GM03348 (cell line): ENCODE results near the gene KIF13A.
"Not testable (repeated sequence)": the region's sequence is repeated elsewhere in the genome, so short reads cannot be mapped to it uniquely, and the experiment has no call there.

Source experiments
- DNase-seq: peaks from one replicate; pipeline ENCODE4 v3.0.0; 2012; ENCODE audit warnings: low spot score

Gene KIF13A

DNA sequence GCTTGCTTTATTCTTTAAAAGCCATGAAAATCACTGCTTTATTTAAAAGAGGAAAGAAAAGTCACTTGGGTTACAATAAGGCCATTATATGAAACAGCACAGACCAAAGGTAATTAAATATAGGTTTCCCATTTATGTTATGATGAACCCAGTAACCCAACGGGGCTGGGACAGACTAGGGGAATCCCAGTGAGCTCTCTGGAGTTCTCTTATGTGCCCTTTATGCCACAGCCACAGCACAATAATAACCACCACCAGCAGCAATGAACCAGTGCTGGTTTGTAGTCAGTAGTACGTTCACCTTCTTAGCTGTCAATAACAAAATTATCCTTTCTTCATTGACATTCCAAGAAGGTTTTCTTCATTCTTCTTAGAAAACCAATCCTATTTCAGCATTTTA, 87.4 kb downstream of the KIF13A start:
- DNase-seq: no peak

DNA sequence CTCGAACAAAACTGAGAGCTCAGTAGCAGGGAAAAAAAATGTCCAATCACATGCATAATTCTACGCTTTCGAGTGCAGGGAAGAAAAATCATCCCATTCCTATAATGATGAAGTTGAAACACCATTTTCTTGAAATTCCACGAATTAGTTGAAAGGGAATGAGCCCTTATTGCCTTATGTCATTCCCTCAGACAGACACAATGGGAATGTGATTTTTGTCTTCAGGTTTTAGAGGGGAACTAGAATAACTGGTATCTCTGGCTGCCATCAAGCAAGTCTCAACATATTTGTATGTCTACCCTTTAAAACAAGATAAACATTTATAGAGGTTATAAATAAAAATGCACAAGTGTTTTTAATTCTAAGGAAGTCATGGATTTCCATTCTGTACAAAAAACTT, 87.9 kb downstream of the KIF13A start:
- DNase-seq: no peak

DNA sequence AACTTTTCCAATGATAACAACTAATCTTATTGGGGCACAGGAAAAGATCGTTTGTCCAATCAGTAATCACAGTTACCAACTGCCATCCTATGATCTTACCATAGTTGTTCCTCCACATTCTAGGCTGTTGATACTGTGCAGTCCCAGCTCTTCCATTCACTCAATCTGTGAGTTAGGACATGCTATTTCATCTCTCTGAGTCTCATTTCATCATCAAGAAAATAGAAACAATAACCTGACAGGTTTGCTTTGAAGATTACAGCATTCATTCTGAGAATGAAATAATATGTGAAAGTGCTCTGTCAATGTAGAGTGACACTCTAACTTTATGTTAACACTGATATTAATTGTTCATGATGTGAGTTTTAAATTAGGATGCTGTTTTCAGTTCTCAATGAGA, 89.8 kb downstream of the KIF13A start:
- DNase-seq: no peak

DNA sequence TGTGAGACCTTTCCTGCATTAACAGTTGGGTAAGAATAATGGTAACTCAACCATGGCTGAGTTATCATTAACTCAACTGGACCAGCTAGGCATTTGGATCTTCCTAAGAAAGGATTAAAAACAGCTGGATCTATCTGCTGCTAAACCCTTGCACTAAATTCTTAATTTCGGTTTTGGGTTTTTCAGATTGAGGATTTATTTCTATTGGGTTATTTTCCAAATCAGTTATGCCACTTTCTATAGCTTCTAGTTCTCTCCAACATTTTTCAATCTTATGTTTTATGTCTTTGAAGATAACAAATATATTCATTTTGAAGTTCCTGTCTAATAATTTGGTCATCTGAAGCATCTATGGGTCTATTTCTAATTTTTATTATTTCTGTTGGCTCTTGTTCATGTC, 92.5 kb downstream of the KIF13A start:
- no peak for DNase-seq

DNA sequence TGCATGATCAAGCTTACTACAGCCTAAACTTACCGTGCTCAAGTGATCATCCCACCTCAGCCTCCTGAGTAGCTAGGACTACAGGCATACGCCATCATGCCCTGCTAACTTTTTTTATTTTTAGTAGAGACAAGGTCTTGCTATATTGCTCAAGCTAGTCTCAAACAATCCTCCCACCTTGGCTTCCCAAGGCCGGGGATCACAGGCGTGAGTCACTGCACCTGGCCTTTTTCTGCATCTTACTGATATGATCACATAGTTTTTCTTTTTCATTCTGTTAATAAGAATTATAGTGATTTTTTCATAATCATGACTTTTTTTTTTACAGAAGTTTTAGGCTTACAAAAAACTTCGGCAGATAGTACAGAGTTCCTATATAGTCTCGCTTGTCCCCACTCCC, 93.2 kb downstream of the KIF13A start:
- DNase-seq: no peak

DNA sequence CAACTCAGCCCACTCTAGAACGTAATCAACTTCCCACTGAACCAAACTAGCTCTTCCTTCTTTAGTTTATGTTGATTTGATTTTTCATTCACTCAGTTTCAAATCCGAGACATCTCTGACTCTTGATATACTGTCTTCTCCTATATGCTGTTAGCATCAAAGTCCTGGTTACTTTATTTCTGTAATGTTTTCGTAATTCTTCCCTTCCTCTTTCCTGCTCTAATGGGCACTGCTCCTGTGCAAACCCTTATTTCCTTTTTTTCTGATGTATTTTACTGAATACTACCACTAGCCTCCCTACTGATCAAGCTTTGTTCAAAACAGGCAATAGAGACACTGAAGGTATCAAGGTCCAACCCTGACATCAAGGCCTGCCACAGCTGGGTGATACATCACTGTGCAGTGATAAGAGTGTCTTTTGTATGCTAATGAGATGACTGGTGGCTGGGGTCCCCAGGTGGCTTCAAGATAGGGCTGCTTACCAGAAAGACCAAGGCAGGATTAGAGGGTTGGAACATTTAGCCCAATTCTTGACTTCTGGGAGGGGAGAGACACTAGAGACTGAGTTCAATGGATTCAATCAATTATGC, 95.2 kb downstream of the KIF13A start:
- no peak for DNase-seq

DNA sequence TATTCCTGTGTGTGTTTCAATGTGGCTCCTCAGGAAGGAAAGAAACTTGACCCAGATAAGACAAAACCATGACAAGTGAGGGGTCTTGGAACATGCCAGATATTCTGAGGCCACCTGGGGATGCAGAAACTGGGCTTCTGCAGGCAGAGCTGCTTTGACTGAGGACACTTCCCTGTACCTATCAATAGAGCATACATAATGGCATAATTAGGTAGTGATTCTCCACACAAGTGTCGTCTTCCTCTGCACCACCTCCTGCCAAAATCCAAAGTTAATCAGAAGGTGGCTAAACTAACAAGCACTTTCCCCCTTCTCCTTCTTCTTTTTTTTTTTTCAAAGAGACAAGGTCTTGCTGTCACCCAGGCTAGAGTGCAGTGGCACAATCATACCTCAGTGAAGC, 97.1 kb downstream of the KIF13A start:
- DNase-seq: no peak

DNA sequence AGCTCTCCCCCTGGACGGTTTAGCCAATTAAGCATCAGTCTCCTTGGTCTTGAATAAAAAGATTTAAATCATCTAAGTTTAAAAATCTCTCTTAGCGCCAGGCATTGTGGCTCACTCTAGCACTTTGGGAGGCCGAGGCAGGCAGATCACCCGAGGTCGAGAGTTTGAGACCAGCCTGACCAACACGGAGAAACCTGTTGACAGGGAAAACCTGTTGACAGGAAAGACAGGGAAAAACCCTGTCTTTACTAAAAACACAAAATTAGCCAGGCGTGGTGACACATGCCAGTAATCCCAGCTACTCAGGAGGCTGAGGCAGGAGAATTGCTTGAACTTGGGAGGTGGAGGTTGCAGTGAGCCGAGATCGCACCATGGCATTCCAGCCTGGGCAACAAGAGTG, 97.7 kb downstream of the KIF13A start:
- not testable (repeated sequence) for DNase-seq

DNA sequence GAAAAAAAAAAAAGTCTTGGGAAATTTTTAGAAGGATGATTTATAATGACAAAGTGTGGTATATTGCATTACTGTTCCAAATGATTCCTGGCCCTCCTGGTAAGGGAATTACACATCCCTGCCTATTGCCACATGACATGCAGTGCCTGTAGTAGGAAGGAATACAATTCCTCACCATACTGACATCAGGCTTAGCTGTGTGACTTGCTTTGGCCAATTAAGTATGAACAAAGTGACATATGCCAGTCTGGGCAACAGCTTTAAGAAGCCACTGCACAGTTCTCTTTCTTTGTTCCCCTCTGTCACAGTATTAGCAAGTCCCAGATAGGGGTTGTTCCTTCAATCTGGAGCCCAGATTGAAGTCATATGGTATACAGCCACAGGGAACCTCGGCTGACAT, 100.5 kb downstream of the KIF13A start:
- peak; percentile 44 for DNase-seq

DNA sequence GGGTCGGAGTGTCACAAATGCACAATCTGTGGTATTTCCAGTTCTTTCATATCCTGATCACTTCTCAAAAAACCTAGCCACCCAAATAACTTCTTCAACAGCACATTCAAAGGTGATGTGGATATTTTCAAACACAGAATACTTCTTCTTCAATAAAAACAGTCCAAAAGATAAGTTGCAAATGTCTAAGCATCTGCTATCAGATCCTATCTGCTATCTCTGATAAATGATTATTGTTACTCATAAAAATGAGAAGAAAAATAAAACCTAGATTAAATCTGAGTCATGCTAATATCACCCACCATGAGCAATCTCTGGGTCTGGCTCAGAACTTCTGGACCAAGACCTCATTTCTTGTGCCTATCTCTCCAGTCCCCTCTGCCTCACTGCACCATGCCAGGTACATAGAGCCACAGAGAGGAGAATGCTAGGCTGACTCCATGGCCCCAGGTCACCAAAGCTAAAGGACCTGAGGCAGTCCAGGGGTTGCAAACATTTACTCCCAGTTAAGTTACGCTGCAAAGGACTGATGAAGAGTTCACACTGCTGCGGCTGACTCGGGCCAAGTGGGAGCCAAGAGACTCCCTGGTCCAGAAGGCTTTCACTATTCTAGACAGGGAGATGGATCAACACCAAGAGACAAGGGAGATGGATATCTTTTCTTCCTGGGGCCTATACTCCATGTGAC, 101.4 kb downstream of the KIF13A start:
- no peak for DNase-seq

DNA sequence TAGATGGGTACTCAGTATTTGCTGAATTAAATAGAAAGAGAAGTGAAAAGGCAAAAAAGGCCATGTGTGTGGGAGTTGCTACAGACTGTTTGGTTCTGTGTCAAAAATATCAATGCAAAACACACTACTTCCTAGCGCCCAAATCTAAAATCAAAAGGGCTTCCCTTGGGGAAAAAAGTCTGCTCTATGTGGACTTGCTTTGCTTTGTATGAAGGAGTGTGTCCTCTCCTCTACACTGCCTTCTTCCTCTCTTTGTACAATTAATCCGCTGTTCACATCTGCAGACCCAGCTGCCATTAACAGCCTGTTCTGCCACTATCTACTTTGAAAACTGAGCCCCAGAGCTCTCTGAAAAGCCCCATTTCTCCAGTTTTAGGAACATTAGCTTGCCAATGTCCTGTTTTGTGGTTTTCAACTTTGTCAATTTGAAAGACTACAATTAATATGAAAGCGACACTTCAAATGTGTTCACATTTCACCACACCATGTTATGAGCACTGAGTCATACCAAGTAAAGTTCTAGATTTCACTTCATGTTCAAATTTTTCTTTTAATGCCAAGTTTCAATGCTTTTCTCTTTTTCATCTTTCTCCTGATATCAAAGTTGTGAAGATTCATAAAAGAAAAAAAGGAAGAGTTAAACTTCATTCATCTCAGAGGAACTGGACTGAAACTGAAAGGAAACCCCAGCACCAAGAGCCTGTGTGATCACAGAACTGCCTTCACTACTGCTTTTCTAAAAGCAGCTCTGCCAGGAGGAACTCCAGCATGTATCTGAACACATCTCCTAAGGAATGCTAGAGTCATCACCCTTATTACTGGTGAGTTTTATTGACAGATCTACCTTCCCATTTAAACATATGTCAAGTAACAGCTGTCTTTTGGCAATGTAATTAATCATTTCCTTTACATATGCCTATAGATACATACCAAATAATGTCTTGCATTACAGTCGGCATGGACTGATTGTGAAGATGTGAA, 102.6 kb downstream of the KIF13A start:
- DNase-seq: no peak

DNA sequence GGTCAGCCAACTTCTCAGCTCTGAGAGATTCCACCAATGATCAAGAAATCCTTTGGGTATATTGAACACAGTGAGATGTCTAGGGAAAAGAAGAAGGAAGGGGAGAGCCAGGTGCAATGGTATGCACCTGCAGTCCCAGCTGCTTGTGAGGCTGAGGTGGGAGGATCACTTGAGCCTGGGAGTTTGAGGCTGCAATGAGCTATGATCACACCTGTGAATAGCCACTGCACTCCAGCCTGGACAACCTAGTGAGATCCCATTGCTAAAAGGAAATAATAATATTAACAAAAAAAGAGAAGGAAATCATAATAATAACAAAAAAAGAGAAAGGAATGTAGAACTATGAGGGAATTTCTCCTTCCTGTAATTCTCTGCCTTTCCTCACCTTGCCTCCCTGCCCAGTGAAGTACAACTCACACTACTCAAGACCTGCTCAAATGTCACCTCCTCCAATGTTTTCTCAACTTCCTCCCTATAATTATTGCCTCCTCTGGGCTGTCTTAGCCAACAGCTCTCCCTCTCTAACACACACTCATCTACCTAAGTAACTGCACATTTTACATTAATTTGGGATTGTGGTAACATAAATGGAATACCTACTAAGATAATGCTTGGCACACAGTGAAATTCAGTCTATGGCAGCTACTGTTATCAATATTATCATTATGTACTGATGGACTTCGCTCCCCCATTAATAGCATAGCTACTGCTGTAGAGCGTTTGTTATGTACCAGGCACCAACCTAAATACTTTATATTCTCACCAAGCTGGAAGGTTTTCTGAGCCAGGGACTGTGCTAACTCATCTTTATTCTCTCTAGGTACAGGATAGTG, 103.6 kb downstream of the KIF13A start:
- DNase-seq: no peak

DNA sequence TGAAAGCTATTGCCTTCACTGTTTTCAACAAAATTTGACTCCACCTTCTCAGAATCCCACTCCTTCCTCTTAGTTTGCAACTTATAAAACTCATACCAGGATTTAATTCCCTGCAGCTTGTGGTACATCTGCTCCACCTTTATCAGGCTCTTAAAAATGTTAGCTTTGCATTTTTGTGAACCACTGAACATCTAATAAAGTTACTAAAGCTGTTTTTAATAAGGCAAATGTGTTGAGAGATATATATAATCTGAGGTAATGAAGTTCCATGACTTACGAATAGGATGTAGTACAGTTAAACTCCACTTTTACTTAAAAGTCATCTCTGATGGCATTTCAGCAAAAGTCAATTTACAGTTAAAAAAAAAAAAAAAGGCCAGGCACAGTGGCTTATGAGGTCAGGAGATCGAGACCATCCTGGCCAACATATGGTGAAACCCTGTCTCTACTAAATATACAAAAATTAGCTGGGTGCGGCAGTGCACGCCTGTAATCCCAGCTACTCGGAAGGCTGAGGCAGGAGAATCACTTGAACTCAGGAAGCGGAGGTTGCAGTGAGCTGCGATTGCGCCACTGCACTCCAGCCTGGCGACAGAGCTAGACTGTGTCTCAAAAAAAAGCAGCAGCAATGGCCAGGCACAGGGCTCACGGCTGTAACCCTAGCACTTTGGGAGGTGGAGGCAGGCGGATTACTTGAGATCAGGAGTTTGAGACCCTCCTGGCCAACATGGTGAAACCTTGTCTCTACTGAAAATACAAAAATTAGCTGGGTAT, 106.2 kb downstream of the KIF13A start:
- no peak for DNase-seq

DNA sequence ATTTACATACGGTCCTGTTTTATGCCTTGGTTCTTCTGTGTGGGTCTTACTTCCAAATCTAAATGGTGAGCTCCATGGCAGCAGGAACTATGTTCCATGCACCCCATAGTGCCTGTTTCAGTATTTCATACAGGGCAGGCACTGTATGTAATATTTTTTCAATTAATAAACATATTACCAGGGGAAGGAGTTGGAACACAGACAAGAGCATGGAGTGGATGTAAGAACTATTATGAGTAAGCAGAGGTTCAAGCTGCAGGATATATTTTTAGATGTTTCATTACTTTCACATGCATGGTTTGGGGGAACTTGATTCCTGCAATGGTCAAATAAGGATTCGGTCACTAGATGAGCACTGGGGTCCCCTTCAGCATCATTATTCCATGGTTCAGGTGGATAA, 108.3 kb downstream of the KIF13A start:
- DNase-seq: no peak

DNA sequence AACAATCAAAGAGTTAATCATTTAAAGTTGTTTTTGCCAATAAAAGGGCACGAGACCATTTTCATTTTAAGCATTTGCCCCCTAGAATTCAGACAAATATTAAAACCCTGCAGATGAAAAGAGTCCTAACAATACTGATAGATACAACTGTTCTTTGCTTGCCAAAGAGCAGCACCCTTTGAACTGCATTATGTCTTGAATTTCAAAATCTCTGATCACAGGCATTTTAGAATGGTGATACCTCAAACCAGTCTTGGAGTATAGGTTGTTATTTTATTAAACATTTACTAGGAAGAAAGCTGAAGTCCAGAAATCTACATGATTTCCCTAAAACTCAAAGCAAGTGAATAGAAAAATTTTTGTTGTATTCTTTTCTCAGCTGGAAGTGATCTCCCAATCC, 108.7 kb downstream of the KIF13A start:
- no peak for DNase-seq

DNA sequence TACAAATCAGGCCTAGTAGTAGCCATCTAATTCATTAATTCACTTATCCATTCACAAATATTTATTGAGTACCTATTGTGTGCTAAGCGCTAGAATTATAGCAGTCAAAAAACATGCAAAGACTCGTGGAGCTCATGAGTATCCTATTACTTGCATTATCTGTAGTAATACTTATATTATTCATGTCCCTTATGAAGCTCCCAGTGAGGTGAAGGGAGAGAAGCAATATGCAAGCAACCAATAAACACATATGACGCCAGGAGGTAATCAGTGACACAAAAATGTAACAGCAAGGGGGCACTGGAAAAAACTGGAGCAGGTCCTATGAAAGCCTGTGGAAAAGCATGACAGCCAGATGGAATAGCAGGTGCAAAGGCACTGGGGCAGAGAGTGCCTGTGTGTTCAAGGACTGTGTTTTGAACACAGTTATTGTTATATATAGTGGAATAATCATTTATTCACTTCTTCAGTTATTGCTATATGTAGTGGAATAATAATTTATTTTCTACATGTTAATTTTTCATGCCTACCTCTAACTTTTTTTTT, 109.5 kb downstream of the KIF13A start:
- DNase-seq: no peak

DNA sequence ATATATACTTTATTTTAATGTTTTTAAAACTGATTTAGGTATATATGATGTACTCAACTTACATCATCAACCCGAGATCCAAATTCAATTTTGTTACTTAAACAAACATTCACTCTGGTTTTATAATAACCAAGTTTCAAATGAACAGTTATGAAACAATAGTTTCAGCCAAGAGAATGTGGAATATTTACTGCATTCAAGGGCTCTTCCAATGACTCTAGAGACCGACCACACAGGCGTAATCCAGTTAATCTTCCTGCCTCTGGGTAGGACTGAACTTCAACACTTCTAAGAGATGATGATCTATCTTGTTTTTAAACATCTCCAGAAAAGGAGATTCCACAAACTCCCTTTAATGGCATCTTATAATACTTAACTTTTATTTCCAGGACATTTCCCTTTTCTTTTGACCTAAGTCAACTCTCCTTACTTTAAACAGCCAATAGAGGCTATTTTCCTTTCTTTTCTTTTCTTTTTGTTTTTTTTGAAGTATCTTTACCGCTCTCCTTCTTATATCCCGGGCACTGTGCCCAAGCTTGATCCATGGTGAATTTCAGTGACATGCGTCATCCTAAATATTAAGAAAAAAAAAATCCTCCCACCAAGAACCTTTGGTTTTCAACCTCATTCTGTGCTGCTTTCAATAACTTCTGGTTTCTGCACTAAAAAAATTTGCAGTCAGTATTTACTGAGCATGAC, 110.1 kb downstream of the KIF13A start:
- DNase-seq: peak; percentile 46

DNA sequence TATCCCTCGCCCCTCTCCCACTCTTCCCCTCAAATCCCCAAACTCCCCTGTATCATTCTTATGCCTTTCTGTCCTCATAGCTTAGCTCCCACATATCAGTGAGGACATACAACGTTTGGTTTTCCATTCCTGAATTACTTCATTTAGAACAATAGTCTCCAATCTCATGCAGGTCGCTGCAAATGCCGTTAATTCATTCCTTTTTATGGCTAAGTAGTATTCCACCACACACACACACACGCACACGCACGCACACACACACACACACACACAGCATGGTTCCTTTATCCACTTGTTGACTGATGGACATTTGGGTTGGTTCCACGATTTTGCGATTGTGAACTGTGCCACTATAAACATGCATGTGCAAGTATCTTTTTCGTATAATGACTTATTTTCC, 112.7 kb downstream of the KIF13A start:
- no peak for DNase-seq

DNA sequence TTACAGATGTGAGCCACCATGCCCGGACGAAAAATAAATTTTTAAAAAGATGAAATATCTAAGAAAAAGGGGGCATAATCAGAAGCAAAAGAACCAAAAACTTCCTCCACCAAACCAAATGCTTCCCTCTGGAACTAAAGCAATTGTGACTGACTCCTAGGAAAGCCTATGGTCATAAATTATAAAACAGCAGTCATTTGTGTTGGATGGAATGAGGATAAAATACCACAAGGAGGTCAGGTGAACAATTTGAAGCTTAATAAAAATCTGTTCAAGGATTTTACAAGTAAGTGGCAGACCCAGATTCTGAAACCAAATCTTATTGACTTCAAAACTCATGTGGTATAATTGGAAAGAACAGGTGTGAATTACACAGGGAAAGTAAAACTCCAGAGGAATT, 114.5 kb downstream of the KIF13A start:
- no peak for DNase-seq

DNA sequence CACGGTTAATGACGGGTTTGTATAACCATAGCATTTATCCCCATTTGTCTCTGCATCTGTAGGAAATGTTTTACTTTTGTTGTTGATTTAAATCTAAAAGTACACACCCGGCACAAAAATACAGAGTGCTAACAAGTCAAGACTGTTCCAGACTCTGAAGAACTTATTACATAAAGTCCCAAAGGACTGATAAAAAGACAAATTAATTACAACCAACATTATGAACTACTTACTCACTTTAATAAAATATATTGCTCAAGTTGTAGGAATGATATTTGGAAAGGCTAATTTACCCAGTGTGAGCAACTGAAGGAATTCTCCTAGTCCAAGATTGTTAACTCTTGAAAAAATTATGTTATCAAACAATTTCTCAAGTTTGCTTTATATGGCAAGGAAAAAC, 115.6 kb downstream of the KIF13A start:
- DNase-seq: peak; percentile 20

DNA sequence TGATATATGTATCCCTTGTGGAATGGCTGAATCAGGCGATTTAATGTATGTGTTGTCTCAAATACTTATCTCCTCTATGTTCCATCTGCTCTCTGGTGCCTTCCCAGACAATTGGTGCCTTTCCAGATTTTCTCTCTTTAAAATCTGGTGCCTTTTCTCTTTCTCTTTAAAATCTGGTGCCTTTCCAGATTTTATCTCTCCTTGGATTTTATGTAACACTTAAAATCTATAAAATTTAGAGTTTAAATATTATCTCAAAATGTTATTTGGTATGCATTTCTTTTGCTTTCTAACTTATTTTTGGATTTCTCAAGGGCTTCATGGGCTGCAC, 116.3 kb downstream of the KIF13A start:
- no peak for DNase-seq
